SH-SY5Y (cell line): ENCODE data around the gene PWP2.

ENCODE experiments used
- GATA2 ChIP-seq: IDR thresholded peaks from 2 replicates; pipeline ENCODE4 v1.6.1; 2011; ENCODE audit warnings: mild to moderate bottlenecking, low read depth, low read length
- GATA3 ChIP-seq: IDR thresholded peaks from 2 replicates; pipeline ENCODE4 v1.6.1; 2011; ENCODE audit warnings: low read depth, mild to moderate bottlenecking, low read length, moderate library complexity

GRCh38 chr21:44094832-44095231 is 12.4 kb upstream of the PWP2 start:
- TF ChIP-seq GATA3, result no peak
- no peak for TF ChIP-seq GATA2
